ENCODE results near the gene ATP5F1D.

The ATP5F1D gene

GRCh38 chr19:1254081-1254527, 12.6 kb downstream of the ATP5F1D start:
- TF ChIP-seq GATA2 (IDR thresholded peaks at IDR 0.05; ENCODE audit: low read depth, low read length) (no peak), GATA3 (IDR thresholded peaks at IDR 0.05; ENCODE audit: low read depth, low read length) (no peak)

- TF ChIP-seq GATA3 (IDR thresholded peaks at IDR 0.05; ENCODE audit: low read depth, low read length) (no peak), GATA2 (IDR thresholded peaks at IDR 0.05; ENCODE audit: low read depth, low read length) (no peak)
These were observed 13.1 kb downstream of the ATP5F1D start for GRCh38 chr19:1254530-1255185.

GRCh38 chr19:1255186-1256161, 13.9 kb downstream of the ATP5F1D start:
- TF ChIP-seq GATA2 (IDR thresholded peaks at IDR 0.05; ENCODE audit: low read depth, low read length) (no peak), GATA3 (IDR thresholded peaks at IDR 0.05; ENCODE audit: low read depth, low read length) (no peak)

- TF ChIP-seq GATA3 (IDR thresholded peaks at IDR 0.05; ENCODE audit: low read depth, low read length) (no peak), GATA2 (IDR thresholded peaks at IDR 0.05; ENCODE audit: low read depth, low read length) (no peak)
These were observed 15.3 kb downstream of the ATP5F1D start for GRCh38 chr19:1256646-1257474.

GRCh38 chr19:1257475-1258162, 16.1 kb downstream of the ATP5F1D start:
- TF ChIP-seq GATA3 (IDR thresholded peaks at IDR 0.05; ENCODE audit: low read depth, low read length): no peak
- TF ChIP-seq GATA2 (IDR thresholded peaks at IDR 0.05; ENCODE audit: low read depth, low read length): no peak

- TF ChIP-seq GATA3 (IDR thresholded peaks at IDR 0.05; ENCODE audit: low read depth, low read length): no peak
- TF ChIP-seq GATA2 (IDR thresholded peaks at IDR 0.05; ENCODE audit: low read depth, low read length): no peak
These were observed 16.6 kb downstream of the ATP5F1D start for GRCh38 chr19:1258163-1258492.

- TF ChIP-seq GATA2 (IDR thresholded peaks at IDR 0.05; ENCODE audit: low read depth, low read length) (no peak), GATA3 (IDR thresholded peaks at IDR 0.05; ENCODE audit: low read depth, low read length) (no peak)
These were observed 17.2 kb downstream of the ATP5F1D start for GRCh38 chr19:1258707-1259205.

- TF ChIP-seq GATA2 (IDR thresholded peaks at IDR 0.05; ENCODE audit: low read depth, low read length): no peak
- no peak for TF ChIP-seq GATA3 (IDR thresholded peaks at IDR 0.05; ENCODE audit: low read depth, low read length)
These were observed 17.8 kb downstream of the ATP5F1D start for GRCh38 chr19:1259206-1259875.

GRCh38 chr19:1259876-1260748, 18.6 kb downstream of the ATP5F1D start:
- TF ChIP-seq GATA3 (IDR thresholded peaks at IDR 0.05; ENCODE audit: low read depth, low read length) (no peak), GATA2 (IDR thresholded peaks at IDR 0.05; ENCODE audit: low read depth, low read length) (no peak)

GRCh38 chr19:1260749-1261537, 19.4 kb downstream of the ATP5F1D start:
- TF ChIP-seq GATA2 (IDR thresholded peaks at IDR 0.05; ENCODE audit: low read depth, low read length): no peak
- TF ChIP-seq GATA3 (IDR thresholded peaks at IDR 0.05; ENCODE audit: low read depth, low read length): no peak

GRCh38 chr19:1261538-1261797, 19.9 kb downstream of the ATP5F1D start:
- no peak for TF ChIP-seq GATA2 (IDR thresholded peaks at IDR 0.05; ENCODE audit: low read depth, low read length)
- TF ChIP-seq GATA3 (IDR thresholded peaks at IDR 0.05; ENCODE audit: low read depth, low read length): no peak

All from SH-SY5Y (cell line).